Gastrocnemius medialis (tissue), 4 donors: ENCODE measurements around the gene OR2D3.

Experiments
- CTCF ChIP-seq, 5 experiments: fragments of 450-650 bp in 3 of 5; fragments of 200-600 bp in 2 of 5; sonication (generic) in 2 of 5; IDR thresholded peaks in 4 of 5; conservative IDR thresholded peaks in 1 of 5; 1 replicate in 4 of 5; 2 replicates in 1 of 5; pipeline ENCODE4 v1.5.1; 2016 to 2019; ENCODE audit warnings: antibody characterized with exemption in 5 of 5, mild to moderate bottlenecking in 3 of 5, moderate library complexity in 3 of 5
- POLR2A ChIP-seq, 2 donors: fragments of 450-650 bp; IDR thresholded peaks; one replicate each; pipeline ENCODE4 v1.6.1; 2017; ENCODE audit warnings: antibody characterized with exemption in 2 of 2, mild to moderate bottlenecking in 2 of 2, moderate library complexity in 2 of 2

GRCh38 chr11:6876914-6877313 lies 43.9 kb upstream of the OR2D3 start:
- TF ChIP-seq POLR2A (IDR thresholded peaks at IDR 0.05) (no peak), CTCF (IDR thresholded peaks at IDR 0.05 in 4 of 5, conservative IDR thresholded peaks at IDR 0.05 in 1 of 5) (no peak)
